Fibroblast of skin of left biceps (primary cell): ENCODE measurements around the gene JDP2.

ENCODE experiments used
- DNase-seq, 2 experiments: peaks; one replicate each; pipeline ENCODE4 v3.0.0-alpha.2; 2013; ENCODE audit warnings: low read depth in 2 of 2

Gene JDP2

DNA sequence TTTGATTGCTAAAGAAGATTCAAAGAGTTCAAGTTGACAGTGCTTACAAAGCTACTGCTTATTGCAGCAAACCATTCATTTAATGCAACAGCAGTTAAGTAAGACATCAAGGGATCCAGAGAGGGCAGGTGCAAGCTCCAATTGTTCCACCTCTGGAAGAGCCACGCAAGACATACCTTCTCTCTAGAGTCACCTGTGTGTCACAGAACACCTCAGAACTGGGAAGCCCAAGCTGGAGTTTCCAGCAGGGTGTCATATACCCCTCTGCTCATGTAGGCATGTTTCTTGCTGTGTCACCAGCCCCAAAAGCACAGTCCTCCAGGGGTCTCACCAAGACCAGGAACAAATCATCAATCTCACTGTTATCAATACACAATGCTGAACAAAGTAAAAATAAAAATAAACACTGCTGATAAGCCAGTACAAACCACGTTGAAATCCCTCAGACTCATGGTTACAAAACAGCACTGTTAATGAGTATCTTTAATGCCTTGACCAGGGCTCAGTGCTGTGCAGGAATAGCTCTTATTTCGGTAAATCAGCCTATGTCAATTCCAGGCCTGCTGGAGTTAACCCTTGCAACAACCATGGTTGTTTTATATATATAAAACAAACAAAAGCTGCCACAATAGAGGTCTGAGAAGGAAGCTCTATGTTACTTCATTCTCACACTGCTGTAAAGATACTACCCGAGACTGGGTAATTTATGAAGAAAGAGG, 57.0 kb downstream of the JDP2 start:
- DNase-seq = no peak

DNA sequence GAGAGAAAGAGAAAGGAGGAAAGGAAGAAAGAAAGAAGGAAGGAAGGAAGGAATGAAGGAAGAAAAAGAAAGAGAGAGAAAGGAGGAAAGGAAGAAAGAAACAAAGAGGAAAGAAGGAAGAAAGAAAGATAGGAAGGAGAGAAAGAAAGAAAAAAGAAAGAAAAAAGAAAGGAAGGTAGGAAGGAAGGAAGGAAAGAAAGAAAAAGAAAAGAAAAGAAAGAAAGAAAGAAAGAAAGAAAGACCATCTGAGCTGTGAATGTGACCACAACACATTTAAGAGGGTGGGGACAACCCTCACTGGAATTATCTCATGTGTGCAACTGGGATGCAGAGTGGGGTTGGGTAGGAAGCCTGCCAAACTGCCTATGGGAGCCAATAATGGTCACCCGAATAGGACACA, 58.5 kb downstream of the JDP2 start:
- DNase-seq = no peak

DNA sequence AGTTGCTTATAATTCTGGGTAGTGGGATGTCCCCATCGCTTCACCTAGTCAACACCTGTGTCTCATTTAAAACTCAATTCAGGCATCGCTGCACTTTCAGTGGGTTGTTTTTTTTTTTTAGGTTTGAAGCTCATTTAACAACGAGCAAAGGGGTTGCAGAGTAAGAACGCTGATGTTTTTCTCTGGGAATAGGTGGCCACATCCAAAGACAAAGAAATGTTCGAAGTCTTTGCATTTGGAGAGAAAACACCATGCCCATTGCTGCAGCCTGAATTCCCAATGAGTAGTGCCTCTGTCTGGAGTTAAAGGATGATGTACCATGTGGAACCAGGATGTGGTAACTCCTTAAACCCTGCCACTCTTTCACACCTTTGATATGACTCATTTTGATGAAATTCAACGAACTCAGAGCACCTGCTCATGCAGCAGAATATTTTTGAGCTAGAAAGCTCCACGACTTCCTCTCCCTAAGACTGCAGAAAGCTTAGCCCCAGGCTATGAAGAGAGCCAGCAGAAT, 59.4 kb downstream of the JDP2 start:
- no peak for DNase-seq

DNA sequence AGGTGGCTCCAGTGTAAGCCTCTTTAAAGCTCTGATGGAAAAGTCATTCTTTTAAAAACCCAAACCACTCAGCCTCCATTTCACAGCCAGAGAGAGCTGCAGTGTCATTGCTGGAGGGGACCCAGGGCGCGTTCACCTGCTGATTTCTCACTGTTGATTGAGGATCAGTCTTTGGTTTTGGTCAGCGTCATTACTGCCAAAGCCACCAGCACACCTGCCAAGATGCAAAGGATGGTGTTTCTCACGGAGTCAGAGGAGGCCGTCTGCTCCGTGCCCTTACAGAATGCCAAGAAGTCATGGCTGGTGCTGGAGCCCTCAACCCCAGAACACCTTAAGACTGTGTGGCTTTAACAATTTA, 61.6 kb downstream of the JDP2 start:
- no peak for DNase-seq

DNA sequence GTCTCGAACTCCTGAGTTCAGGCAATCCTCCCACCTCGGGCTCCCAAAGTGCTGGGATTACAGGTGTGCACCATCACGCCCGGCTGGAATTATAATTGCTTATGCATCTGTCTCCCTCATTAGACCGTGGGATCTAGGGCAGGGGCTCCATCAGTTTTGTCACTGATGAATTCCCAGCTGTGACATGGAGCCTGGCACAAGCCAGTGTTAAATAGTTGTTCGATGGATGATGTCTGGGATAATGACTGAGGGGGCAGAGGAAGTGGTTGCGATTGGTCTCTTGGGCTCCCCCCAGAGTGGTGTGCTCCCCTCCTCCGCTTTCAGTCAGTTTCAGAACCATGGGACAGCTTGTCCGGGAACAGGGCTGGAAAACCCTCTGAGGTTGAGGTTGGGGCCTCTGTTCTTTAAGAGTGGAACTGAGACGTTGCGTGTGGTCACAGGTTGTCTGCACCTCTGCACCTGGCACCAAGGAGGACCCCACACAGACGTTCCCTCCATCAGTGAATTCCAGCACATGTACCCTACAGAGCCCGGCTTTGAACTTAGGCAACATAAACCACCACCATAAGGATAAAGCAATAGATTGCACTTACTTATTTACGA, 63.7 kb downstream of the JDP2 start:
- DNase-seq = no peak

DNA sequence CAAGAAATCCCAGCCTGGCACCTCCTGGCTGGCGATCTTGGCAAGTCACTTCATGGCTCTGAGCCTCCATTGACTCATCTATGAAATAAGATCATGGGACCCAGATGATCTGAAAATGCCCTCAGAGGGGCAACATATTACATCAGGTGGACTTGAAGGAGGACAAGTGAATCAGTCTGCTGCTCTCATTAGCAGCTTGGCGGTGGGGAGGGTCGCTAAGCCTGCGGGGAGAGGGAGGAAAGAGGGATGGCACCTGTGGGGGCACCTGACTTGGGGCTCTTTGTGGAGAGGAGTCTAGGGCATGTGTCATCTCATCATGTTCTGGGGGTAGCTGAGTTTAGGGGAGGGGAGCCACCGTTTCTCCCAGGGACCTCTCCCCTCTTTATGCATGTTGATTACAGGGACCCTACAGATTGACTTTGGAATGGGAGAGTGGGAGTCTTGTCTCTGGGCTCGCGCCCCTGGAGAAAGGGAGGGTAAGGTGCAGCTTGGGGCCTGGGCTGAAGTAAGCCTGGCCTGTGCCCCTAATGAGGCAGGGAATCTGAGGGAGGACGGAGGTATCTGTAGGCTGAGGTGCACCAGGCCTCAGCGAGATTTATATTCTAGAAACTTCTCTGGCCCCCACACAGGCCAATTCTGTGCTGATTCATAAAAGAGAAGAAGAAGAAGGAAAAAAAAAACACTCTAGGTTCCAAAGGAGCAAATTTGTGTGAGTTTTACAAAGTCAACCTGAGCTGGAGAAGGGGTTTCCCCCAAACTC, 65.2 kb downstream of the JDP2 start:
- no peak for DNase-seq

DNA sequence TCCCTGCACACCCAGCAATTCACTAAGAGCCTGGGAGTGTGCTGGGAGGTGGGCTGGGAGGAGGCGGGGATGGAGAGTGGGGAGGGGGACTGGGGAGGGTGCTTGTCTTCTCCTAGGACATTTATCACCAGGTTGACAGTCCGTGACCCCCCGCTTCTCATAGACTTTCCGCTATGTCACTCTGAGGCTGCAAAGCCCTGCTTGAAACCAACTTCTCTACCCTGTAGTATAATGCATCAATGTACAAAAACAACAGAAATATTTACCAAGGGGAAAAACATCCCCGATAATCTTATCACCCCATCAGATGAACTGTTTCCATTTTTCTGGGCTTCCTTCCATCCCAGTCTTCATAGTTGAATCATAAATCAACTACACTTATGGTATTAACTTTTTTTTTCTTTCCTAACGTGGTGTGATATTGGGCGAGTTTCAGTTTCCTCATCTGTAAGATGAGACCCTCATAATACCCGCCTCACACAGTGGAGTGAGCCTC, 65.8 kb downstream of the JDP2 start:
- no peak for DNase-seq

DNA sequence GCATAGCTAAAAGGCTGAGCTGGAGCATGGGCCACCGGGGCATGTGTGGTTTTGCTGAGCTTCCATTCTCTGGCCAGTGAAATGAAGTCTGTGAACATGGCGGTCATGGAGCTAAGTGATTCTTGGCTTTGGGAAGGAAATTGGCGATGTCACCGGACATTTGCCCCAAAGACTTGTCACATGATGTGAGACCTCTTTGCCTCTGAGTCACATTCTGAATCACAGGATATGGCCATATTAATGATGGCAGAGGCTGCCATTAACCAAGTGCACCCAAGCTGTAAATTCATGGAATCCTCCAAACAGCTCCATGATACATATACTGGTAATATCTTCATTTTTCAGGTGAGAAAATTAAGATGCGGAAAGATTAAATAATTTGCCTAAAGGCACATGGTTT, 67.1 kb downstream of the JDP2 start:
- no peak for DNase-seq

DNA sequence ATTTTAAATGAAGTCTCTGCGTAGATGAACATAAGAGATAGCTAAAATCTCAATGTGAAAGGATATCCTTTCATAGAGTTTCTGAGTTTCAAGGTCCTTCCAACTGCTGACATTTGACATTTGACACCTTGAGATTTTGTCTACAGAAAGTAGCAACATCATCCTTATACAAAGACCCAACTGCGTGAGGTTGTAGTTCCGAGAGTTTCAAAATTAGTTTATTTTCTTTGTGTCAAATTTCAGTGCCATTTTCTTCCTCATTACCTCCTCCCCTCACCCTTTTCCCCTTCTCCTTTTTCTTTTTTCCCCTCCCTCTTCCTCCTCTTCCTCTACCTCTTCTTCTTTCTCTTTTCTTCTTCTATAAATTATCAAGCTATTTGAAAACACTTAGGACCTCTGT, 67.6 kb downstream of the JDP2 start:
- DNase-seq = no peak

DNA sequence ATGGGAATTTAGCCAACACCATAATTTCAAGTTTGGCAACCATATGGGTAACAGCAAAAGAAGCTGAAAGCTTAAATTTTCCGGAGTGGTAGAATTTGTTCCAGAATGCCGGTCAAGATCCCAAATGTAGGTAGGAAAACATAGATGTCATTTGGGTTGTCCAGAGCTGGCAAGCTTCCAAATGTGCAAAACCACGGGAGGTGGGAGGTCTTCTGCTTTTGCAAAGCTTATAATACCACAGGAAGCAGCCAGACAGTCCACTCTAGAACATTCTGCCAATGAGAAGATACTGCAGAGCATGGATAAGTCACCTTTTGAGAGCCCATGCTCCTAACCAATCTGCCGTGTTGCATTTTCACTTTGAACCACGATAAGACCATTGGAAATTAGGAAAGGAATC, 68.1 kb downstream of the JDP2 start:
- no peak for DNase-seq

DNA sequence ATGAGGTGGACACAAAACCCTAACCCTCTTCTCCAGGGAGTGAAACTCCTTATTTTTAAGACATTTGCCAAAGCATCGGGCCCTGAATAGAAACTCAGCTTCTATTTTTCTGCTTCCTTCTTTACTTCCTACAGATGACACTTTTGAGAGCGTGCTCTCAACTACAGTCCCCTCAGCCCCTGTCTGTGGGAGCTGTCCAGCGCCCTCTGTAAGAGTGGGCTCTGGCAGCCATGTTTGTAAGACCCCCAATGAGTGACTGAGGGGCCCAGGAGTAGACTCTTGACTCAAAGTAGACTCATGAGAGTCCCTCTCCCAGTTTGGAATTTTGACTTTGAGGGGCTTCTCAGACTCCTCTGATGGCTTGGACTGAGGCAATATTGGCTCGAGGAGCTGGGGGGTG, 68.9 kb downstream of the JDP2 start:
- no peak for DNase-seq

DNA sequence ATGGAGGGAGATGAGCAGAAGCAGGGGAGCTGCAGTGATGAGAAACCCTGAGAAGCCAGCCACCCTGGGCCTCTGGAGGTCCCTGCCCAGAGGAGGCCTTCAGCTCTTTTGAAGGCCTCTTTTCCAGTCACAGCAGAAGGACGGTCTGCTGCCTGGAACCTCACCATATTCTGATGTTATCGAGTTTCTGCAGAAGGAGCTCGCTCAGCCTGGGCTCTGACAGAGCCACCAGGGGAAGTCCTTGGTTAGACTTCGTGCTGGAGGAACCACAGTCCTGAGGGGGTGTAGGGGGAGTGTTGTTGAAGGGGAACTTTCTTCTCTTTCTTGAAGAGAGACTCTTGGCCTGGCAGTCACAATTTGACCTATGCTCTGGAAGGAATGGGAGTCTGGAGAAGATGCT, 69.4 kb downstream of the JDP2 start:
- DNase-seq = no peak

DNA sequence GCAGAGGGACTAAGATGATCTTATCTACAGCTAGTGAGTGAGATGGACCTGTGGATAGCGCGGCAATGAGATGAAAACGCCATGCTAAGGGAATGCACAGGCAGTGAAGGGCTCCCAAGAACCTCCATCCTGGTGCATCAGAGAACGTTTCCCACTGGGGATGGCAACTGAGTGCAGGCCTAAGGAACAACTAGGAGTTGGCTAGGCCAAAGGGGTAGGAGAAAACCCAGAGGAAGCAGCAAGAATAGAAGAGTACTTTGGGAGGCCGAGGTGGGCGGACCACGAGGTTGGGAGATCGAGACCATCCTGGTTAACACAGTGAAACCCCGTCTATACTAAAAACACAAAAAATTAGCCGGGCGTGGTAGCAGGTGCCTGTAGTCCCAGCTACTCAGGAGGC, 69.9 kb downstream of the JDP2 start:
- no peak for DNase-seq

DNA sequence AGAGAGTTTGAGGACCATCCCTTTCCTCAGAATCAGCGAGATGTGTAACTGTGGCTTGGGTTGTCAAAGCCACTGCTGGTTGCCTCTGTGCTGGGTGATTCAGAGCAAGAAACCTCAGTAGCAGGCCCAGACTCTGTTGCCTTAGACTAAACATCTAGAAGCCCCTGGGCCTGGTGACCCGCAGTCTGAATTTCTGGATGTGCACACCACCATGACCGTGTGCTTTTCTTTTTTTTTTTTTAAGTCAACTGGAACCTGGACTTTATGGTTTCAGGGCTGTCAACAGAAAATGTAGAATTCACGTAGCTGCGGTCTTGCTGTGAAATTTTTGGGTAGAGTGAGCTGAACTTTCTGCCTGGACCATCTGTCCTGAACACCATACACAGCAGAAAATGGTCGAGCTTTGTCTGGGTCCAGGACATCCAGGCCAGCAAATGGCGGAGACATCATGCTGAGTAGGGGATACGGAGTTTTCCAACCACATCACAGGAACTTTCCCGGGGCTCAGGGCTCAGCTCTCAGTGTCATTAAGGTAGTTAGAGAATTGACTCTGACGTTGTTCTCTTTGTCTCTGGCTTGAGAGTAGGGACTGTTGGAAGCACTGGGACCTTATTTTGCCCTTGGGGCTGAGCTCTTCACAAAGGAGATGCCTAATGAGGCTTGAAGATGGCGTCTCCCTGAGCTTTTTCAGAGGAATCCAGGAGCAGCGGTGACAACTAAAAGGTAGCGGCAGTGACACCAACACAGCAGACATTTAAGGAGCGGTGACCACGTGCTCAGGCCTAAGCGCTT, 71.5 kb downstream of the JDP2 start:
- DNase-seq = no peak

DNA sequence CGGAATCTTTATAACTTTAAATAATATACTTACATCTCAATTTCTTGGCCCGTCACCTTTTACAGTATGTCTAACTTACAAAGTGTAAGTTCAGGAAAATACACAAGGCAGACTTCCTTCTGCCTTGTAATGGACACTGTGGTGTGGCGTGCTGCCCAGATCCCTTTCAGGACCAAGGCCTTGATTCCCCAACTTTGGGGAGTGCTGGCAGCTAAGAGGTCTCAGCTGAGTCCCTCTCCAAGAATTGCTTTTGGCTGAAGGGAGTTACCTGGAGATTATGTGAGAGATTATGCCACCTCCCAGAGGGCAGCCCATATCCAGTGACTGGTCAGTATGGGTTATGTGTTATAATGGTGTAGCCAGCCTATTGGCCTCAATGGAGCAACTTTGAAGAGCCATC, 73.3 kb downstream of the JDP2 start:
- no peak for DNase-seq

DNA sequence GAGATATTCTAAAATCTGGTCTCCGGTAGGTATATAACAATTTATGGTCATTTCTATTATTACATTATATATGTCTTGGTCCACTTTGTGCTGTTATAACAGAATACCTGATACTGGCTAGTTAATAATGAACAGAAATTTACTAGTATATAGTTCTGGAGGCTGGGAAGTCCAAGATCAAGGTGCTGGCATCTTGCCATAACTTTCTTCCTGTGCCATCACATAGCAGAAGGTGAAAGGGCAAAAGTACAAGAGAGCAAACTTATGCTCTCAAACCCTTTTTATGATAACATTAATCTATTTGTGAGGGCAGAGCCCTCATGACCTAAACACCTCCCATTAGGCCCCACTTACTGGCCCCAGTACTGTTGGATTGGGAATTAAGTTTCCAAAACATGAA, 76.6 kb downstream of the JDP2 start:
- DNase-seq = no peak

DNA sequence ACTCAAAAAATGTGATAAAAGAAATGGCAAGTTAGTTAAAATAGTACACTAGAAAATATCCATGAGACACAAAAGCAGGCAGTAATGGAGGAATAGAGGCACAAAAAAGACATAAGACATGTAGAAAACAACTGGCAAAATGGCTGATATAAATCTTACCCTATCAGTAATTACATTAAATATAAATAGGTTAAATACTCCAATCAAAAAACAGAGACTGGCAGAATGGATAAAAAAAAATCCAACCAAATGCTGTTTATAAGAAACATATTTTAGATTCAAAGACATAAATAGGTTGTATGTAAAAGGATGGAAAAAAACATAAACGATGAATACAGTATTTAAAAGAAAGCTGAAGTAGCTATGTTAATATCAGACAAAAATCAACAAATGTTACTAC, 79.1 kb downstream of the JDP2 start:
- DNase-seq = no peak

DNA sequence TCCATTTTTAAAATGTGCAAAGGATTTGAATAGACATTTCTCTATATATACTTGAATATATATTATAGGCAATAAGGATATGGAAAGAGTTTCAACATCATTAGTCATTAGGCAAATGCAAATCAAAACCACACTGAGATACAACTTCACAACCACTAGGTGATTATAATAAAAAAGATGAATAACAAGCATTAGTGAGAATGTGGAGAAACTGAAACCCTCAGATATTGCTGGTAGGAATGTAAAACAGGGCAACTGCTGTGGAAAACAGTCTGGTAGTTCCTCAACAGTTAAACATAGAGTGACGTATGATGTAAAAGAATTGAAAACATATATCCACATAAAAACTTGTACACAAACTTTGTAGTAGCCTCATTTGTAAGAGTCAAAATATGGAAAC, 82.7 kb downstream of the JDP2 start:
- DNase-seq = no peak

DNA sequence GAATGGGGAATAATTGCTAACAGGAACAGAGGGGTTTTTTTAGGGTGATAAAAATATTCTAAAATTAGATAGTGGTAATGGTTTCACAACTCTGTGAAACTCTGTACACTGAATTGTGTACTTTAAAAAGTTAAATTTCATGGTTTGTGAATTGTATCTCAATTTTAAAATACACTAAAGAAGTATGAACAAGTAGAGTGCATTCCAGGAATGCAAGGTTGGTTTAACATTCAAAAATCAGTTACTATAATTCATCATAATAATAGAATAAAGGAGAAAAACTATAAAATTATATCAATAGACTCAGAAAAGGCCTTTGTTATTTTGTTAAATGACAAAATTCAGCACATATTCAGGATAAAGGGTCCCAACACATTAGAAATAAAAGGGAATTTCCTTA, 83.4 kb downstream of the JDP2 start:
- DNase-seq = no peak

DNA sequence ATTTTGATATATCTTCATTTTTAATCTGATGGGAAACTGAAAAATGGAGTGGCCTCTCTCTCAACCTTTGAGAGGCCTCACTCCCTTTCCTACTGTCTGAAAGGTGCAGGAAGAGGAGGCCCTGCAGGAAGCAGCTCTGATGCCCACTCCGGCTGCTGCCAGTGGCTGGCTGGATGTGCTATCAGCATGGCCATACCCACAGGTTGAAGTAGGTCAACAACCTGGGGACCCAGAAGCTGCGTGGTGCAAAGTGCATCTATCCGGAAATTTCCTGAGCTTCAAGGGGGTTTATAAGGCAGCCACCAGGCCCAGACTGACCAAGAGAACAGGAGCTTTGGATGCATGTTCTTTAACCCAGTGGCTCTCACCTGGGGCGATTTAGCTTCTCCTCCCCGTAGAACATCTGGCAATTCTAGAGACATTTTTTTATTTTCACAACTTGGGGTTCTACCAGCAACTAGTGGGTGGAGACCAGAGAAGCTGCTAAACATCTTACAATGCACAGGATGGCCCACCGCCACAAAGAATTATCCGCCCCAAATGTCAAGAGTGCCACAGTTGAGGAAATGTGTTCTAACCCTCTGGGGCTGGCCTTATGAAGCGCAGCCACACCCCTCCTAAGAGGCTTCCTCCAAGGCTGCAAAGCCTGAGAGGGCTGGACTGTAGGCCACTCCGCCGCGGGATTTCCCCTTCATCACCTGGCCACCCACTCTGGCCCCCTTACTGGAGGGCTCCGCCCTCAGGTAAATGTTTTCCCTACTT, 86.3 kb downstream of the JDP2 start:
- DNase-seq = no peak
